HepG2 (cell line): ENCODE results near the gene PSMB8. TPM values are rescaled to one million over a fixed set of nuclear protein-coding genes. Genes with fewer than 3 reads are reported as not detected.

Experiments
- ATAC-seq: fragments of 200-7000 bp; cut with Tn5 transposase; 3 replicates; pipeline ENCODE4 v1.9.1; 2020; ENCODE audit warnings: mild to moderate bottlenecking, moderate library complexity
- BruUV-seq: library from RNA; stranded (reverse); fragments of 400-500 nt; replicated peaks from 2 replicates; lab custom pipeline; 2021; lab: Mats Ljungman, UMichigan
- CTCF ChIA-PET: fragments of 300-600 bp; formaldehyde crosslinking; extraction: SDS; loops from one replicate; lab custom pipeline; 2021; ENCODE audit warnings: low total read pairs, inconsistent platforms, low intra/inter-chr PET ratio; lab: Yijun Ruan, JAX
- POLR2A ChIA-PET: fragments of 350-600 bp; sonication (Branson Sonifier 250); formaldehyde crosslinking; loops from one replicate; lab custom pipeline; 2020; ENCODE audit warnings: antibody characterized with exemption, inconsistent platforms; lab: Yijun Ruan, JAX
- DNase-seq: peaks from one replicate; pipeline ENCODE4 v3.0.0-alpha.2; 2015; ENCODE audit warnings: low spot score
- FAIRE-seq: peaks from 3 replicates; lab custom pipeline; 2011; peaks lifted over from hg19 to GRCh38; lab: Jason Lieb, UNC
- H2AFZ ChIP-seq: one replicate; pipeline ENCODE4 v1.6.1; 2011; ENCODE audit warnings: low read length, inconsistent platforms
- H3K27ac ChIP-seq: fragments of 300-600 bp; 3 replicates; pipeline ENCODE4 v1.8.0; 2011; ENCODE audit warnings: mixed run types, mild to moderate bottlenecking, mixed read lengths, low read length, inconsistent platforms; ENCODE audit not compliant: insufficient read depth; ENCODE audit errors: extremely low read length
- H3K27me3 ChIP-seq, 2 experiments: fragments of 200-600 bp in 1 of 2; 2 replicates in 1 of 2; 3 replicates in 1 of 2; pipeline versions ENCODE4 v1.6.0 to v1.8.0; 2011; ENCODE audit warnings: low read length in 2 of 2, mild to moderate bottlenecking in 2 of 2, moderate library complexity in 2 of 2, inconsistent platforms in 1 of 2; ENCODE audit not compliant: insufficient read depth in 2 of 2, control insufficient read depth in 1 of 2
- H3K36me3 ChIP-seq, 2 experiments: fragments of 200-600 bp in 1 of 2; replicated peaks in 1 of 2; 2 replicates in 1 of 2; 3 replicates in 1 of 2; pipeline versions ENCODE4 v1.5.1 to v1.8.0; 2011; ENCODE audit warnings: low read length in 2 of 2, inconsistent platforms in 1 of 2; ENCODE audit not compliant: insufficient read depth in 2 of 2, control insufficient read depth in 1 of 2
- H3K4me1 ChIP-seq: 2 replicates; pipeline ENCODE4 v1.5.1; 2012; ENCODE audit warnings: low read length, inconsistent platforms; ENCODE audit not compliant: insufficient read depth
- H3K4me2 ChIP-seq: 2 replicates; pipeline ENCODE4 v1.6.0; 2011; ENCODE audit warnings: low read depth, low read length, inconsistent platforms
- H3K4me3 ChIP-seq, 3 experiments: fragments of 200-600 bp in 1 of 3; sonication (generic), shearing (Covaris generic) in 1 of 3; replicated peaks in 1 of 3; 2 replicates each; pipeline ENCODE4 v1.5.1; 2011 to 2016; ENCODE audit warnings: low read length in 3 of 3, inconsistent platforms in 2 of 3, low read depth in 2 of 3, mild to moderate bottlenecking in 2 of 3, control low read depth in 1 of 3, mixed read lengths in 1 of 3; ENCODE audit not compliant: insufficient read depth in 1 of 3
- H3K79me2 ChIP-seq: one replicate; pipeline ENCODE4 v1.6.1; 2011; ENCODE audit warnings: low read length, inconsistent platforms; ENCODE audit not compliant: insufficient read depth
- H3K9ac ChIP-seq: 2 replicates; pipeline ENCODE4 v1.6.0; 2011; ENCODE audit warnings: mild to moderate bottlenecking, low read depth, low read length, inconsistent platforms; ENCODE audit not compliant: insufficient read depth
- H3K9me3 ChIP-seq: 2 replicates; pipeline ENCODE4 v1.5.1; 2012; ENCODE audit warnings: mild to moderate bottlenecking, low read length
- H4K20me1 ChIP-seq: 2 replicates; pipeline ENCODE4 v1.6.0; 2011; ENCODE audit warnings: inconsistent platforms, mild to moderate bottlenecking, low read length, moderate library complexity; ENCODE audit not compliant: insufficient read depth
- ATF1 ChIP-seq: IDR thresholded peaks from 2 replicates; pipeline ENCODE4 v1.6.1; 2016; ENCODE audit warnings: mild to moderate bottlenecking, control low read depth
- CREB1 ChIP-seq, 2 experiments: fragments of 450-650 bp in 1 of 2; IDR thresholded peaks; 2 replicates each; pipeline ENCODE4 v1.6.1; 2016 to 2017; ENCODE audit warnings: control low read depth in 1 of 2, mild to moderate bottlenecking in 1 of 2, missing compliant biosample characterization in 1 of 2, missing genetic modification characterization in 1 of 2
- JDP2 ChIP-seq: sonication (generic); formaldehyde crosslinking; IDR thresholded peaks from 2 replicates; pipeline ENCODE4 v1.8.1; 2022; ENCODE audit warnings: missing genetic modification reagents, borderline replicate concordance
- MEIS2 ChIP-seq: sonication (generic); formaldehyde crosslinking; IDR thresholded peaks from 2 replicates; pipeline ENCODE4 v1.9.0; 2021; ENCODE audit warnings: mild to moderate bottlenecking, missing genetic modification reagents
- RERE ChIP-seq: IDR thresholded peaks from 2 replicates; pipeline ENCODE4 v1.6.1; 2016; ENCODE audit warnings: low read depth, missing genetic modification reagents, missing compliant biosample characterization
- STAG1 ChIP-seq: sonication (generic); formaldehyde crosslinking; IDR thresholded peaks from 2 replicates; pipeline ENCODE4 v1.4.0; 2020; ENCODE audit warnings: missing genetic modification reagents
- ZNF160 ChIP-seq: sonication (generic); formaldehyde crosslinking; IDR thresholded peaks from 2 replicates; pipeline ENCODE4 v1.8.0; 2022; ENCODE audit warnings: mild to moderate bottlenecking, inconsistent platforms, missing genetic modification reagents
- ZNF543 ChIP-seq: sonication (generic); formaldehyde crosslinking; IDR thresholded peaks from 2 replicates; pipeline ENCODE4 v1.4.0; 2020; ENCODE audit warnings: mild to moderate bottlenecking, missing genetic modification reagents
- WGBS: methylation state at CpG from one replicate; pipeline ENCODE4 v1.1.6; 2017; ENCODE audit warnings: low lambda C conversion rate; 5-methylcytosine and 5-hydroxymethylcytosine counted together
- in situ Hi-C: cut with HindIII; loops from 2 replicates; pipeline ENCODE4 v1.10.0; 2017; ENCODE audit warnings: low pct_unique_long_range_greater_than_20kb; ENCODE audit not compliant: extremely low pct_ligation_motif_present
- intact Hi-C: fragments of 100-400 bp; cut with micrococcal nuclease; formaldehyde crosslinking; loops from one replicate; pipeline ENCODE4 v1.10.0; 2022; ENCODE audit not compliant: unreplicated experiment
- polyA plus RNA-seq, 8 experiments: library from polyadenylated mRNA; depleted of rRNA in 3 of 8; stranded (reverse) in 7 of 8; unstranded in 1 of 8; fragments of >200 nt; fragmentation: Illumina TruSeq in 4 of 8; extraction: Trizol in 4 of 8; gene quantifications; 2 replicates each; pipeline versions ENCODE4 v1.2.1 to v1.2.3, GENCODE V29; 2011 to 2016; ENCODE audit warnings: low read depth in 4 of 8, missing spikeins in 1 of 8, mixed read lengths in 1 of 8; ENCODE audit not compliant: insufficient read depth in 1 of 8
- total RNA-seq, 5 experiments: library from RNA; depleted of rRNA; stranded (reverse); fragments of >200 nt; fragmentation: Illumina TruSeq; extraction: Trizol; gene quantifications; 2 replicates each; pipeline ENCODE4 v1.2.3, GENCODE V29; 2016; ENCODE audit warnings: low read depth in 1 of 5

PSMB8 gene
- total and polyA plus RNA-seq, 2 of the 13 experiments (the other 11 are each of a cell fraction or from before 2014, with no cell fraction given): 30.7 to 64.7 TPM

GRCh38 chr6:32816746-32817204 lies 27.1 kb downstream of the PSMB8 start, which contains the start of gene HLA-DOB (continued):
- TF ChIP-seq JDP2 (CRISPR knock-in tag) (no peak), CREB1 (IDR thresholded peaks at IDR 0.05) (no peak; the same call in 1 of the 2 replicates), CREB1 (CRISPR knock-in tag; IDR thresholded peaks at IDR 0.05) (peak; percentile 59; the same call in 1 of the 2 replicates), ATF1 (CRISPR knock-in tag) (peak; percentile 51; the same call in 1 of the 2 replicates), ZNF543 (CRISPR knock-in tag) (no peak)

- H3K9me3 ChIP-seq: no peaks in the 10 kb centered on the region
- ChIA-PET CTCF (no interaction called here), POLR2A (no interaction called here)
- H2AFZ ChIP-seq: no peak overlapping the region
- in situ Hi-C loops (no loop called here), intact Hi-C loops (no loop called here)
- H3K36me3 ChIP-seq: no peaks in the 10 kb centered on the region
- ATAC-seq (no peak), FAIRE-seq (no peak), DNase-seq (no peak)
- H4K20me1 ChIP-seq: no peaks in the 10 kb centered on the region
- no peaks in the 10 kb centered on the region for H3K79me2 ChIP-seq
- BruUV-seq: no TSS peak
- H3K4me3 ChIP-seq: no peak overlapping the region
- H3K4me1 ChIP-seq: no peaks in the 10 kb centered on the region
- no peak overlapping the region for H3K9ac ChIP-seq
- H3K4me2 ChIP-seq: no peak overlapping the region
- WGBS: 71% methylated on average over 2 of the region's 2 CpGs
- H3K27me3 ChIP-seq: peaks cover 0 to 24% of the 10 kb centered on the region in 2 experiments; a peak in 2 of 5 replicates
- no peak overlapping the region for H3K27ac ChIP-seq
- TF ChIP-seq ZNF160 (CRISPR knock-in tag) (no peak), MEIS2 (CRISPR knock-in tag) (no peak), STAG1 (CRISPR knock-in tag) (no peak)
These were observed 27.9 kb downstream of the PSMB8 start for GRCh38 chr6:32815996-32816395.

GRCh38 chr6:32815115-32815514 lies 28.7 kb downstream of the PSMB8 start:
- H3K9ac ChIP-seq: no peak overlapping the region
- no peak overlapping the region for H3K4me3 ChIP-seq
- no peak for TF ChIP-seq RERE (CRISPR knock-in tag)
- peak; percentile 21; the same call in 1 of the 2 replicates for TF ChIP-seq CREB1 (IDR thresholded peaks at IDR 0.05)
- TF ChIP-seq CREB1 (CRISPR knock-in tag; IDR thresholded peaks at IDR 0.05): no peak
- ChIA-PET POLR2A (no interaction called here), CTCF (no interaction called here)
- H2AFZ ChIP-seq: no peak overlapping the region
- H4K20me1 ChIP-seq: no peaks in the 10 kb centered on the region
- 18% methylated on average over 5 of the region's 5 CpGs for WGBS
- no peaks in the 10 kb centered on the region for H3K36me3 ChIP-seq
- BruUV-seq: no TSS peak
- no peaks in the 10 kb centered on the region for H3K79me2 ChIP-seq
- FAIRE-seq: no peak
- no peak for DNase-seq
- H3K9me3 ChIP-seq: no peaks in the 10 kb centered on the region
- in situ Hi-C loops: no loop called here
- H3K27me3 ChIP-seq: peaks cover 0 to 24% of the 10 kb centered on the region in 2 experiments; a peak in 2 of 5 replicates
- no peak overlapping the region for H3K27ac ChIP-seq
- ATAC-seq: no peak
- no peaks in the 10 kb centered on the region for H3K4me1 ChIP-seq
- intact Hi-C loops: no loop called here
- H3K4me2 ChIP-seq: no peak overlapping the region
